Heart right ventricle (tissue), 16 donors: ENCODE data around the gene ZNHIT6. TPM values are rescaled to one million over a fixed set of nuclear protein-coding genes. Genes with fewer than 3 reads are reported as not detected.

Experiments used
- ATAC-seq, 8 donors: fragments of 200-7000 bp; cut with Tn5 transposase; one replicate each; pipeline ENCODE4 v1.9.1; 2020; ENCODE audit warnings: mild to moderate bottlenecking in 8 of 8, moderate library complexity in 8 of 8, moderate number of reproducible peaks in 1 of 8
- DNase-seq, 2 donors: peaks; one replicate each; pipeline ENCODE4 v3.0.0-alpha.2; 2020
- H3K27ac ChIP-seq, 10 donors: fragments of 200-600 bp; sonication (generic) in 2 of 10; one replicate each; pipeline versions ENCODE4 v1.5.0 to v1.8.0; 2020 to 2022; ENCODE audit warnings: mild to moderate bottlenecking in 3 of 10
- H3K27me3 ChIP-seq, 7 donors: fragments of 200-600 bp; one replicate each; pipeline ENCODE4 v1.8.0; 2021 to 2022; ENCODE audit warnings: mild to moderate bottlenecking in 2 of 7
- H3K36me3 ChIP-seq, 9 donors: fragments of 200-600 bp; sonication (generic) in 1 of 9; one replicate each; pipeline versions ENCODE4 v1.5.0 to v1.8.0; 2020 to 2022; ENCODE audit warnings: mild to moderate bottlenecking in 2 of 9
- H3K4me1 ChIP-seq, 9 donors: fragments of 200-600 bp; sonication (generic) in 1 of 9; one replicate each; pipeline versions ENCODE4 v1.5.0 to v1.8.0; 2020 to 2022; ENCODE audit warnings: mild to moderate bottlenecking in 4 of 9
- H3K4me3 ChIP-seq, 10 donors: fragments of 200-600 bp; sonication (generic) in 2 of 10; one replicate each; pipeline versions ENCODE4 v1.5.0 to v1.8.0; 2020 to 2022; ENCODE audit warnings: mild to moderate bottlenecking in 7 of 10, moderate library complexity in 2 of 10
- H3K9me3 ChIP-seq, 11 donors: fragments of 200-600 bp in 10 of 11; sonication (generic) in 2 of 11; one replicate each; pipeline versions ENCODE4 v1.5.0 to v1.8.0; 2013 to 2022; ENCODE audit warnings: mild to moderate bottlenecking in 2 of 11, control low read depth in 1 of 11, moderate library complexity in 1 of 11
- WGBS, 2 donors: extraction: QIAGEN DNeasy Blood & Tissue Kit; methylation state at CpG; one replicate each; pipeline ENCODE4 v1.1.7; 2013; ENCODE audit warnings: inconsistent platforms in 1 of 2; 5-methylcytosine and 5-hydroxymethylcytosine counted together
- intact Hi-C, 10 donors: fragments of 100-400 bp; cut with DNase I; formaldehyde crosslinking; loops; one replicate each; pipeline versions ENCODE4 v1.11.1 to v1.14.2; 2022
- polyA plus RNA-seq, 2 donors: library from polyadenylated mRNA; stranded (reverse); fragments of 200-250 nt; gene quantifications; one replicate each; pipeline ENCODE4 v1.2.3, GENCODE V29; 2013
- total RNA-seq, 10 donors: library from RNA; stranded (reverse); fragmentation: NEBNext Ultra II Directional in 3 of 10; extraction: Animal tissue kit (Norgen Biotek cat#: 25700) in 3 of 10; gene quantifications; one replicate each; pipeline versions ENCODE4 v1.2.1 to v1.2.4, GENCODE V29; 2021 to 2023
- TF ChIP-seq, protein P1 (sequence below), 9 donors: fragments of 200-600 bp; sonication (generic) in 2 of 9; IDR thresholded peaks; one replicate each; pipeline versions ENCODE4 v1.5.0 to v1.8.0; 2021 to 2022; ENCODE audit warnings: antibody characterized with exemption in 9 of 9, mild to moderate bottlenecking in 5 of 9, moderate library complexity in 1 of 9
- donor health status: Arrhythmogenic right ventricular cardiomyopathy.
- donor health status: ischemic (EF 13 %, LVEDD 7.1; RV severe dilation, severe dysfunction).
- donor health status: healthy with polysubstance abuse.
- donor health status: DM: no; HTN: yes; CAD: no.
- donor health status: DM: no; HTN: no; CAD: no.
- donor health status: ischemic (EF 25% LVEDD 6.9; RV normal size, moderate dysfunction).
- donor health status: ischemic (EF 25% LVEDD 5.7; RV mildly dilated, moderate dysfunction).
- donor health status: healthy.
- donor health status: DM: yes; HTN: yes; CAD: no.
- donor health status: Ischemic cardiomyopathy.
- donor health status: ischemic (EF 35%, LVEDD 5.7; RV mildly dilated, moderate dysfunction).
- donor health status: nonischemic (EF 11% LVEDD 7.7; RV severe dilation, severe dysfunction).
- donor health status: DM: yes; HTN: yes; CAD: no.
- donor health status: PGD.
- donor health status: ischemic (EF 29% LVEDD 5.4; RV normal size, mild dysfunction).
- donor health status: nonischemic (EF 23%, LVEDD 6.1; RV moderate dilation, normal function).

Gene ZNHIT6
- total and polyA plus RNA-seq, 12 donors, result 6.0 to 12.8 (median 10.5) TPM

DNA sequence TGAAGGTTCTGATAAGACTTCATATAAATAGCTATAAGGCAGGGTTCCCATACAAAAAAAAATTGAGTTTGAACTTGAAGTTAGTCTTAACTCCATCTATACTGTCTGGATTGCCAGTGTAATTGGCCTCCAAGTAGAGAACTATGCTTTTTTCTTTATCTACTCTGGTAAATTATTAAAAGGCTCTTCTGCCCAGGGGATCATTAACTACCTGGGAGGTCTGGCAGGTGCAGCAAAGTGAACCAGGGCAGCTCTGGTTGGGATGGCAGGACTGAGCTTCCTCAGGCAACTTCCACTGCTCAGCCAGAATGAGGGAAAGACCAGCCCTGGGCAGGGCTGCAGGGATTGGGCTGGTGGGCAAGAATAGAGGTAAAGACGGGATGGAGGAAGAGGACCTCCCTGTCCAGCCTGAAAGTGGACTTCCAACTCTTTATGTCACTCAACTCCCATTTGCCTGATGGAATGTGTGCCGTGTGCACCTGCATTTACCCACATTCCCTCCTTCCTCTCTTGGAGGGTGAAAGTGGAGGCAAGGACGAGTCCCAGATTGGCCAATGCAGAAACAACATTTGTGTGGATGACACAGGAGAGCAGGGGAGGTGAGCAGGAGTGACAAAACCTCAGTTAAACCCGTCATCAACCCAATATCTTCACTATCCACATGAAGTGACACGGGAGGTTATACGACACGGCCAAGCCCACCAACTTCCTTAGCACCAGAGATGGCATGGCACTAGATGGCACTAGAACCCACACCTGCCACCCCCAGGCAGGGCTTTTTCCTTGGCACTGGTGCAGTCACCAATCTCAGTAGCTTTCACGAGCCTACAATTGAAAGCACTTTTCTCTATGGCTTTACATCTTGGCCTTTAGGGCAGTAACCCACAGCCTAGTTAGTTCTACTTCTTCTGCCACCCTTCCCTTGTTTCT, 102.5 kb downstream of the ZNHIT6 start:
- TF ChIP-seq, protein P1, sequence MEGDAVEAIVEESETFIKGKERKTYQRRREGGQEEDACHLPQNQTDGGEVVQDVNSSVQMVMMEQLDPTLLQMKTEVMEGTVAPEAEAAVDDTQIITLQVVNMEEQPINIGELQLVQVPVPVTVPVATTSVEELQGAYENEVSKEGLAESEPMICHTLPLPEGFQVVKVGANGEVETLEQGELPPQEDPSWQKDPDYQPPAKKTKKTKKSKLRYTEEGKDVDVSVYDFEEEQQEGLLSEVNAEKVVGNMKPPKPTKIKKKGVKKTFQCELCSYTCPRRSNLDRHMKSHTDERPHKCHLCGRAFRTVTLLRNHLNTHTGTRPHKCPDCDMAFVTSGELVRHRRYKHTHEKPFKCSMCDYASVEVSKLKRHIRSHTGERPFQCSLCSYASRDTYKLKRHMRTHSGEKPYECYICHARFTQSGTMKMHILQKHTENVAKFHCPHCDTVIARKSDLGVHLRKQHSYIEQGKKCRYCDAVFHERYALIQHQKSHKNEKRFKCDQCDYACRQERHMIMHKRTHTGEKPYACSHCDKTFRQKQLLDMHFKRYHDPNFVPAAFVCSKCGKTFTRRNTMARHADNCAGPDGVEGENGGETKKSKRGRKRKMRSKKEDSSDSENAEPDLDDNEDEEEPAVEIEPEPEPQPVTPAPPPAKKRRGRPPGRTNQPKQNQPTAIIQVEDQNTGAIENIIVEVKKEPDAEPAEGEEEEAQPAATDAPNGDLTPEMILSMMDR (IDR thresholded peaks at IDR 0.05), result peak in 5 of 9 donors; percentile 27 to 37 (median 35)
- ATAC-seq (peak in 6 of 8 donors; percentile 13 to 73 (median 47)), DNase-seq (no peak)
- whole genome bisulfite sequencing, 2 donors, result 91 to 93% methylated on average over 8 of the region's 8 CpGs
- Histone ChIP-seq H3K4me1 (no peaks in the 10 kb centered on the region), H3K9me3 (no peaks in the 10 kb centered on the region), H3K27ac (no peak overlapping the region), H3K4me3 (no peak overlapping the region), H3K27me3 (no peaks in the 10 kb centered on the region), H3K36me3 (no peaks in the 10 kb centered on the region)
- intact Hi-C loops, result loop anchor here in 1 of 10 donors (10.0 kb wide), 1 partner anchor 59 kb away; no protein-coding TSS in a partner anchor

DNA sequence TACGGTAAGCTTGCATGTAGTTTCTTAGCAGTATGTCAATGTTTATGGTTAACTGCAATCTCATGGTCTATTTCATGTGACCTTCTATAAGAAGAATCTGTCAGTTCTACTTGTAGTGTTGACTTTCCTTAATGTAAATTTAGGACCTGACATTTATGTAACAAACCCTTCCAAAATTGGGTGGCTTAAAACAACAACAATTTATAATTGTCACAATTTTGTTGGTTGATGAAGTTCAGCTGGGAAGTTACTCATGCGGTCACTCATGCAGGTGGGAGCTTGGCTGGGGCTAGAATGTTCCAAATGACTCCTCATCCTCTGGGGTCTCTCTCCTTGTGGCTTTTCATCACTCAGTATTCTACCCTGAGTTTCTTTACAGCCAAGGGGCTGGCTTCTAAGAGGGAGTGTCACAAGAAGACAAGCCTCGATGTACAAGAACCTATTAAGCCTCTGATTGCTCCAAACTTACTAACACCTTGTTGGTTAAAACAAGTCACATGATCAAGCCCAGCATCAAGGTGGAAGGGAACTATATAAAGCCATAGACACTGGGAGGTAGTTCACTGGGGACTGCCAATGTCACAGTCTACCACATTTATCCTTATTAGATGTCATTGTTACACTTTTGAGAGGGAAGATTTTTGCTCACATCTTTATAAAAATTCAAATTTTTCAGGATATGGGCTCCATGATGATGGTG, 103.8 kb downstream of the ZNHIT6 start:
- Histone ChIP-seq H3K9me3 (no peaks in the 10 kb centered on the region), H3K4me3 (no peak overlapping the region), H3K4me1 (no peaks in the 10 kb centered on the region), H3K36me3 (no peaks in the 10 kb centered on the region), H3K27me3 (no peaks in the 10 kb centered on the region), H3K27ac (no peak overlapping the region)
- 89 to 94% methylated on average over 3 of the region's 3 CpGs for WGBS, 2 donors
- intact Hi-C loops, result loop anchor here in 1 of 10 donors (10.0 kb wide), 1 partner anchor 60 kb away; no protein-coding TSS in a partner anchor
- TF ChIP-seq, protein P1 (IDR thresholded peaks at IDR 0.05), result no peak
- ATAC-seq, result no peak
- no peak for DNase-seq

DNA sequence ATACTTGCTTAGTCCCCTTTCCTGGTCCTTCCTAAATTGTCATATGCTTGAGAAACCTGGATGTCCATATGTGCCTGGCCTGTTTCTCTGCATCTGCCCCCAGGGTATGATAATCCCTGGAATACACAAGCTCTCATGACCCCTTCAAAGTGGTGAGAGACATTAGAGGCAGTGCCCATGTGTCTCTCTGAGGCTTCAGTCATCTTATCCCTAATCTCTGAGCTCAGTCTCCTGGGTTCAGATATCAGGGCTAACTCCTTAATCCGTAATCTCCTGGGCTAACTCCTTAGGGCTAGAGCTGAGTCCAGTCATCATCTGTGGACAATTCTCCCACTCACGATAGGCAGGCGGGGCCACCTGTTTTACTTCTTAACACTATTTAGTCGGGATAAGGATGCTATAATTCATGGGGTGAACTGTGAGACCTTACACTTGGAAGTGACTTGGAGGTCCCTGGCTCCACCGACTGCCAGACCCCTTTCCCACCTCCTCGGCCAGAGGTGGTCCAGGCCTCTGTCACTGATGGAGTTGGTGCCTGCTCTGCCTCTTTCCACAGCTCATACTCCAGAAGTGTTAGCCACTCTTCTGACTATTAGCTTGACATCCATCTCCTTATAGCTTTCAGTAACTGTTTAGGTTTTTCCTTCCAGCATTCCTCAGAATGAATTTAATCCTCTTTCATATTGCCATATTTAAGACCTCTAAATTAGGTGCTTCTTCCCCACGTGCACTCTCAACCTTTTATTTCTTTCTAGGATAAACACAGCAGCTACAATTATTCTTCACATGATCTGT, 105.0 kb downstream of the ZNHIT6 start:
- Histone ChIP-seq H3K4me3 (no peak overlapping the region), H3K27me3 (no peaks in the 10 kb centered on the region), H3K9me3 (no peaks in the 10 kb centered on the region), H3K27ac (no peak overlapping the region), H3K36me3 (no peaks in the 10 kb centered on the region), H3K4me1 (no peaks in the 10 kb centered on the region)
- intact Hi-C loops, result loop anchor here in 1 of 10 donors (10.0 kb wide), 1 partner anchor 62 kb away; no protein-coding TSS in a partner anchor
- DNase-seq (no peak), ATAC-seq (no peak)
- TF ChIP-seq, protein P1 (IDR thresholded peaks at IDR 0.05), result no peak
- WGBS, 2 donors, result 79% methylated on average over 7 of the region's 7 CpGs

DNA sequence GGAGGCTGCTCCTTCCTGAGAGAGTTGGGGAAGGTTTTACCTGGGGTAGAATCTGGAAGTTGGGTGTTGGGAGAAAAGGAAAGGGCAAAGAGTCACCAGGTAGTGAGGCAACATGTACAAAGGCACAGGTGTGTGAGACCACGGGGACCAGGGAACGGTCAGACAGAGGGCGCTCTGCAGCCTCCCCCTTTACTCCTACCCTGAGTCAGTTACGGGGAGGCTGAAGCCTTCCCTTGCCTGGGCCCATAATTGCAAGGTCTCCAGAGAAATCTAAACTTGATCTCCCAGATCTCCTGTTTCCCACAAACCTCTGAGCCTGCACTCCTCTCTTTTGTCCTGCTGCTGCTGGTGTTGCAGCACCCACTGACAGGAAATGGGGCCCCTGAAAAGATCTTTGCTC, 105.7 kb downstream of the ZNHIT6 start:
- intact Hi-C loops, result loop anchor here in 1 of 10 donors (10.0 kb wide), 1 partner anchor 62 kb away; no protein-coding TSS in a partner anchor
- Histone ChIP-seq H3K36me3 (no peaks in the 10 kb centered on the region), H3K4me1 (no peaks in the 10 kb centered on the region), H3K27ac (no peak overlapping the region), H3K4me3 (no peak overlapping the region), H3K27me3 (no peaks in the 10 kb centered on the region), H3K9me3 (no peaks in the 10 kb centered on the region)
- DNase-seq, result no peak
- ATAC-seq, result no peak
- TF ChIP-seq, protein P1 (IDR thresholded peaks at IDR 0.05), result no peak
- 85 to 88% methylated on average over 4 of the region's 4 CpGs for WGBS, 2 donors
